Mammary epithelial cell (primary cell): ENCODE data around the gene FAM184A.

Source experiments
- EZH2 ChIP-seq: IDR thresholded peaks from 2 replicates; pipeline ENCODE4 v1.6.1; 2012; ENCODE audit warnings: low read length, inconsistent platforms, borderline replicate concordance
- TF ChIP-seq, protein P1 (sequence below), 2 donors: IDR thresholded peaks in 1 of 2; conservative IDR thresholded peaks in 1 of 2; 2 replicates each; pipeline ENCODE4 v1.5.1; 2011 to 2012; ENCODE audit warnings: inconsistent platforms in 2 of 2, low read length in 2 of 2, mild to moderate bottlenecking in 2 of 2, control low read depth in 1 of 2, low read depth in 1 of 2; ENCODE audit not compliant: insufficient read depth in 1 of 2; ENCODE audit errors: extremely low read depth in 1 of 2

DNA sequence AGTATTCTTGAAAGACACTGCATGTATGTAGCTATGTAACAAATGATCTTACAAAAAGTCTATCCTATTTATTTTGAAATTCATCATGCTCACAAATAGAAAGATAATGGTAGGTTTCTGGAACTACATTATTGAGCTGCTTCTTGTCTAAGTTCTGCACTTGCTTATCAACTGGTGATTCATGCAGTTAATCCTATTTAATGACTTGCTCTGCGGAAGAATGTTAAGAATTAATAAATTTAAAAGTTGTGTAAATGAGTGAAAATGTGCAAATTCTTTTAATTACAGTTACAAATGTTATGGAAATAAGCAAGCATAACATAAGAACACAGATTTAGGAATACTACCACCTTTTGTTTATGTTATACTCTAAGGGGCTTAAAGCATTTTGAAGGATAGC, 76.4 kb downstream of the FAM184A start:
- TF ChIP-seq, protein P1, sequence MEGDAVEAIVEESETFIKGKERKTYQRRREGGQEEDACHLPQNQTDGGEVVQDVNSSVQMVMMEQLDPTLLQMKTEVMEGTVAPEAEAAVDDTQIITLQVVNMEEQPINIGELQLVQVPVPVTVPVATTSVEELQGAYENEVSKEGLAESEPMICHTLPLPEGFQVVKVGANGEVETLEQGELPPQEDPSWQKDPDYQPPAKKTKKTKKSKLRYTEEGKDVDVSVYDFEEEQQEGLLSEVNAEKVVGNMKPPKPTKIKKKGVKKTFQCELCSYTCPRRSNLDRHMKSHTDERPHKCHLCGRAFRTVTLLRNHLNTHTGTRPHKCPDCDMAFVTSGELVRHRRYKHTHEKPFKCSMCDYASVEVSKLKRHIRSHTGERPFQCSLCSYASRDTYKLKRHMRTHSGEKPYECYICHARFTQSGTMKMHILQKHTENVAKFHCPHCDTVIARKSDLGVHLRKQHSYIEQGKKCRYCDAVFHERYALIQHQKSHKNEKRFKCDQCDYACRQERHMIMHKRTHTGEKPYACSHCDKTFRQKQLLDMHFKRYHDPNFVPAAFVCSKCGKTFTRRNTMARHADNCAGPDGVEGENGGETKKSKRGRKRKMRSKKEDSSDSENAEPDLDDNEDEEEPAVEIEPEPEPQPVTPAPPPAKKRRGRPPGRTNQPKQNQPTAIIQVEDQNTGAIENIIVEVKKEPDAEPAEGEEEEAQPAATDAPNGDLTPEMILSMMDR (conservative IDR thresholded peaks at IDR 0.05 in 1 of 2, IDR thresholded peaks at IDR 0.05 in 1 of 2; ENCODE audit: extremely low read depth in 1 of 2, insufficient read depth in 1 of 2, low read depth in 1 of 2, low read length in 2 of 2) = no peak
- no peak for TF ChIP-seq EZH2
